SH-SY5Y (cell line): ENCODE results near the gene PSME1.

Experiments used
- GATA2 ChIP-seq: IDR thresholded peaks from 2 replicates; pipeline ENCODE4 v1.6.1; 2011; ENCODE audit warnings: mild to moderate bottlenecking, low read depth, low read length
- GATA3 ChIP-seq: IDR thresholded peaks from 2 replicates; pipeline ENCODE4 v1.6.1; 2011; ENCODE audit warnings: low read depth, mild to moderate bottlenecking, low read length, moderate library complexity

DNA sequence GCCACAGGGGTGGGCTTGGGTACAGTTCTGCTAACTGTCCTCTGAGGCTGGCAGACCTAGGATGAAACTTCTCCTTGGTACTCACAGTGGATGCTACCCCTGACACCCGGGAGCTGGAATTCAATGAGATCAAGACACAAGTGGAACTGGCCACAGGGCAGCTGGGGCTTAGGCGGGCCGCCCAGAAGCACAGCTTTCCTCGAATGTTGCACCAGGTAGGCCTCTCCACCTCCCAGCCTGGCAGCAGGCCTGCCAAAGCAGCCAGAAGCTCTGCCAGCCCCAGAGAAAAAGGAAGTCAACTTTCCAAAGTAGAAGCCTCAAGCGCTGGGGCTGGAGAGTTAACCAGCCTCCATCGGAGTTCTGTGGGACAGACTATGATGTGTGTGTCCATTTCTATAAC lies 18.8 kb upstream of the PSME1 start:
- TF ChIP-seq GATA3 (no peak), GATA2 (no peak)
